Liver (tissue), 3 donors: Measurements from ENCODE around the gene BOC.

ENCODE experiments used
- GABPA ChIP-seq, 2 donors: IDR thresholded peaks in 1 of 2; conservative IDR thresholded peaks in 1 of 2; 2 replicates each; pipeline ENCODE4 v1.6.1; 2016; ENCODE audit warnings: antibody characterized with exemption in 2 of 2, mild to moderate bottlenecking in 1 of 2, moderate library complexity in 1 of 2
- JUND ChIP-seq, 2 donors: IDR thresholded peaks; 2 replicates each; pipeline ENCODE4 v1.6.1; 2016; ENCODE audit warnings: antibody characterized with exemption in 2 of 2
- RXRA ChIP-seq, 2 donors: IDR thresholded peaks; 2 replicates each; pipeline ENCODE4 v1.6.1; 2017 to 2018; ENCODE audit warnings: antibody characterized with exemption in 2 of 2, mild to moderate bottlenecking in 1 of 2
- SP1 ChIP-seq: IDR thresholded peaks from 2 replicates; pipeline ENCODE4 v1.6.1; 2018; ENCODE audit warnings: antibody characterized with exemption, mild to moderate bottlenecking
- YY1 ChIP-seq: IDR thresholded peaks from 2 replicates; pipeline ENCODE4 v1.6.1; 2016; ENCODE audit warnings: antibody characterized with exemption, mild to moderate bottlenecking
- TF ChIP-seq, protein P1 (sequence below): IDR thresholded peaks from 2 replicates; pipeline ENCODE4 v1.6.1; 2016; ENCODE audit warnings: antibody characterized with exemption
- TF ChIP-seq, protein P2 (sequence below): fragments of 150-350 bp; IDR thresholded peaks from 2 replicates; pipeline ENCODE4 v1.5.1; 2017; ENCODE audit warnings: improper control_type of control experiment, low read depth, low read length; ENCODE audit not compliant: missing input control
- TF ChIP-seq, protein P3 (sequence below): IDR thresholded peaks from 2 replicates; pipeline ENCODE4 v1.6.1; 2016; ENCODE audit warnings: antibody characterized with exemption
- TF ChIP-seq, protein P4 (sequence below): IDR thresholded peaks from 2 replicates; pipeline ENCODE4 v1.6.1; 2016; ENCODE audit warnings: antibody characterized with exemption
- TF ChIP-seq, protein P5 (sequence below): IDR thresholded peaks from 2 replicates; pipeline ENCODE4 v1.6.1; 2016; ENCODE audit warnings: antibody characterized with exemption, mild to moderate bottlenecking
- donor health status: healthy.
- donor health status: healthy.

DNA sequence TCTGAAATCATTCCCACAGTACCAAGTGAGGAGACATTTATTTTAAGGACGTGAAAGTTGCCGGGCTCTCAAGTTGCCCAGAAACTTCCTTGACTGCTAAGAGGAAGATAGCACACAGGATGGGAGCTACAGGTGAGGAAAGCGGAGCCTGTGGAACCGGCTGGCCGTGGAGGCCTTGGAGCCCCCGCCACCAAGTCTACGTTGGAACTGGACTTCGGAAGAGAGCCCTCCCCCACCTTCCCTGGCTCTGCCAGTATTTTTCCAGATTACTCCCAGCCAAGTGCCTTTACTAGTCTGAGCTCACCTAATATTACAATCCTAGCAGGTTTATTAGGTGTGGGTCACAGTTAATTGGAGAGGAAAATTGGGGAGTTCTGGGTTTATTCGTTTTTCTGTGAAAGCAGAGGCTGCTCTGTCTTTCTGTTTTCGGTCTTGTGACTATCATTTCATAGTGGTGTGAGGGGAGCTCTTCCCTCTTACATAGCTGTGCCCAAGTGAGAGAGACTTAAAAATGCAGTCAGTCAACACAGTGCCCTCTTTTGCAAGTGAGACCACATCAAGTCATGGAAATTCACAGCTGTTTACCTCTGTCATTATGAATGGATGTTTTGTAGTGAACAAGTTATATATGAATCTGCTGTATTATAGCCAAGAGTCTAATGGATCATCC, 6.8 kb downstream of the BOC start:
- TF ChIP-seq, protein P1, sequence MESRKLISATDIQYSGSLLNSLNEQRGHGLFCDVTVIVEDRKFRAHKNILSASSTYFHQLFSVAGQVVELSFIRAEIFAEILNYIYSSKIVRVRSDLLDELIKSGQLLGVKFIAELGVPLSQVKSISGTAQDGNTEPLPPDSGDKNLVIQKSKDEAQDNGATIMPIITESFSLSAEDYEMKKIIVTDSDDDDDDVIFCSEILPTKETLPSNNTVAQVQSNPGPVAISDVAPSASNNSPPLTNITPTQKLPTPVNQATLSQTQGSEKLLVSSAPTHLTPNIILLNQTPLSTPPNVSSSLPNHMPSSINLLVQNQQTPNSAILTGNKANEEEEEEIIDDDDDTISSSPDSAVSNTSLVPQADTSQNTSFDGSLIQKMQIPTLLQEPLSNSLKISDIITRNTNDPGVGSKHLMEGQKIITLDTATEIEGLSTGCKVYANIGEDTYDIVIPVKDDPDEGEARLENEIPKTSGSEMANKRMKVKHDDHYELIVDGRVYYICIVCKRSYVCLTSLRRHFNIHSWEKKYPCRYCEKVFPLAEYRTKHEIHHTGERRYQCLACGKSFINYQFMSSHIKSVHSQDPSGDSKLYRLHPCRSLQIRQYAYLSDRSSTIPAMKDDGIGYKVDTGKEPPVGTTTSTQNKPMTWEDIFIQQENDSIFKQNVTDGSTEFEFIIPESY = no peak
- TF ChIP-seq YY1 = no peak
- TF ChIP-seq RXRA (IDR thresholded peaks at IDR 0.05) = no peak
- TF ChIP-seq, protein P2, sequence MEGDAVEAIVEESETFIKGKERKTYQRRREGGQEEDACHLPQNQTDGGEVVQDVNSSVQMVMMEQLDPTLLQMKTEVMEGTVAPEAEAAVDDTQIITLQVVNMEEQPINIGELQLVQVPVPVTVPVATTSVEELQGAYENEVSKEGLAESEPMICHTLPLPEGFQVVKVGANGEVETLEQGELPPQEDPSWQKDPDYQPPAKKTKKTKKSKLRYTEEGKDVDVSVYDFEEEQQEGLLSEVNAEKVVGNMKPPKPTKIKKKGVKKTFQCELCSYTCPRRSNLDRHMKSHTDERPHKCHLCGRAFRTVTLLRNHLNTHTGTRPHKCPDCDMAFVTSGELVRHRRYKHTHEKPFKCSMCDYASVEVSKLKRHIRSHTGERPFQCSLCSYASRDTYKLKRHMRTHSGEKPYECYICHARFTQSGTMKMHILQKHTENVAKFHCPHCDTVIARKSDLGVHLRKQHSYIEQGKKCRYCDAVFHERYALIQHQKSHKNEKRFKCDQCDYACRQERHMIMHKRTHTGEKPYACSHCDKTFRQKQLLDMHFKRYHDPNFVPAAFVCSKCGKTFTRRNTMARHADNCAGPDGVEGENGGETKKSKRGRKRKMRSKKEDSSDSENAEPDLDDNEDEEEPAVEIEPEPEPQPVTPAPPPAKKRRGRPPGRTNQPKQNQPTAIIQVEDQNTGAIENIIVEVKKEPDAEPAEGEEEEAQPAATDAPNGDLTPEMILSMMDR = no peak
- TF ChIP-seq, protein P3, sequence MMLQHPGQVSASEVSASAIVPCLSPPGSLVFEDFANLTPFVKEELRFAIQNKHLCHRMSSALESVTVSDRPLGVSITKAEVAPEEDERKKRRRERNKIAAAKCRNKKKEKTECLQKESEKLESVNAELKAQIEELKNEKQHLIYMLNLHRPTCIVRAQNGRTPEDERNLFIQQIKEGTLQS = no peak
- no peak for TF ChIP-seq JUND (IDR thresholded peaks at IDR 0.05)
- no peak for TF ChIP-seq GABPA (IDR thresholded peaks at IDR 0.05 in 1 of 2, conservative IDR thresholded peaks at IDR 0.05 in 1 of 2)
- TF ChIP-seq, protein P4, sequence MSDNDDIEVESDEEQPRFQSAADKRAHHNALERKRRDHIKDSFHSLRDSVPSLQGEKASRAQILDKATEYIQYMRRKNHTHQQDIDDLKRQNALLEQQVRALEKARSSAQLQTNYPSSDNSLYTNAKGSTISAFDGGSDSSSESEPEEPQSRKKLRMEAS = no peak
- no peak for TF ChIP-seq SP1
- TF ChIP-seq, protein P5, sequence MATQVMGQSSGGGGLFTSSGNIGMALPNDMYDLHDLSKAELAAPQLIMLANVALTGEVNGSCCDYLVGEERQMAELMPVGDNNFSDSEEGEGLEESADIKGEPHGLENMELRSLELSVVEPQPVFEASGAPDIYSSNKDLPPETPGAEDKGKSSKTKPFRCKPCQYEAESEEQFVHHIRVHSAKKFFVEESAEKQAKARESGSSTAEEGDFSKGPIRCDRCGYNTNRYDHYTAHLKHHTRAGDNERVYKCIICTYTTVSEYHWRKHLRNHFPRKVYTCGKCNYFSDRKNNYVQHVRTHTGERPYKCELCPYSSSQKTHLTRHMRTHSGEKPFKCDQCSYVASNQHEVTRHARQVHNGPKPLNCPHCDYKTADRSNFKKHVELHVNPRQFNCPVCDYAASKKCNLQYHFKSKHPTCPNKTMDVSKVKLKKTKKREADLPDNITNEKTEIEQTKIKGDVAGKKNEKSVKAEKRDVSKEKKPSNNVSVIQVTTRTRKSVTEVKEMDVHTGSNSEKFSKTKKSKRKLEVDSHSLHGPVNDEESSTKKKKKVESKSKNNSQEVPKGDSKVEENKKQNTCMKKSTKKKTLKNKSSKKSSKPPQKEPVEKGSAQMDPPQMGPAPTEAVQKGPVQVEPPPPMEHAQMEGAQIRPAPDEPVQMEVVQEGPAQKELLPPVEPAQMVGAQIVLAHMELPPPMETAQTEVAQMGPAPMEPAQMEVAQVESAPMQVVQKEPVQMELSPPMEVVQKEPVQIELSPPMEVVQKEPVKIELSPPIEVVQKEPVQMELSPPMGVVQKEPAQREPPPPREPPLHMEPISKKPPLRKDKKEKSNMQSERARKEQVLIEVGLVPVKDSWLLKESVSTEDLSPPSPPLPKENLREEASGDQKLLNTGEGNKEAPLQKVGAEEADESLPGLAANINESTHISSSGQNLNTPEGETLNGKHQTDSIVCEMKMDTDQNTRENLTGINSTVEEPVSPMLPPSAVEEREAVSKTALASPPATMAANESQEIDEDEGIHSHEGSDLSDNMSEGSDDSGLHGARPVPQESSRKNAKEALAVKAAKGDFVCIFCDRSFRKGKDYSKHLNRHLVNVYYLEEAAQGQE = no peak
